Fibroblast of skin of left biceps (primary cell): Measurements from ENCODE around the gene MARCKS.
"Not testable (repeated sequence)": the region's sequence is repeated elsewhere in the genome, so short reads cannot be mapped to it uniquely, and the experiment has no call there.

Experiments used
- DNase-seq, 2 experiments: peaks; one replicate each; pipeline ENCODE4 v3.0.0-alpha.2; 2013; ENCODE audit warnings: low read depth in 2 of 2

MARCKS gene

GRCh38 chr6:113884011-113884410, 26.9 kb downstream of the MARCKS start:
- DNase-seq, result no peak

DNA sequence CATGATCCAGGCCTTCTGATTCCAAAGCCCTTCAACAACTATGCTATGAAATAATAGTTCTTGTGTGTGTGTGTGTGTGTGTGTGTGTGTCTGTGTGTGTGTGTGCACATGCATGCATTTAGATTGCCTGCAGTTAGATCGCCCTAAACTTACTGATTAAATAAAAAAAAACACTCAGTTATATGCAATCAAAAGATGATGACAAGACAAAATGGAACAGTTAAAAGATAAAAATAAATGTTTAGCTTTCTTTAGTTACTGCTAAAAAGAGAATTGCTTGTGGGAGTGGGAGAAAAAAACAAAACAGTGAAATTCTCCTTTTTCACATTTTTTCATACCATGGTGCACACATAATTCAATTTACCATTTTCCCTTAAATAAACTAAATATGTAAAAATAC, 29.4 kb downstream of the MARCKS start:
- DNase-seq, result no peak

DNA sequence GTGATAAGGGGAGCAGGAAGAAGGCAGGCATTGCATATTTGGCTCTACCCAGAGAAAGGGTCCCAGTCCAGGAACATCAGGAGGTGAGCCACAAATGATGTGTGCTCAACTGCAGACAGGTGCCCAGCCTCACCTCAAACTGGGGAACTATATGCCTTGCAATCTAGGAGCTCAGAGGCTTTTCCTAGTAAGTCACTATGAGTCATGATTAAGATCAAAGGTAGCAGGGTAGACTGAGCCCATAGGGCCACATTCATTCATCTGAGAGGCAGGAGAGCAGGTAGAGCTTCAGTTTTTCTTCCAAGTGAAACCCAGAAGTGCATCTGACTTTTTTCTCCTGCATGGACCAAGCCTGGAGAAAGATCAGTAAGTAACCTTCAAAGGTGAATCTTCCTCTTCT, 31.3 kb downstream of the MARCKS start:
- DNase-seq, result no peak

DNA sequence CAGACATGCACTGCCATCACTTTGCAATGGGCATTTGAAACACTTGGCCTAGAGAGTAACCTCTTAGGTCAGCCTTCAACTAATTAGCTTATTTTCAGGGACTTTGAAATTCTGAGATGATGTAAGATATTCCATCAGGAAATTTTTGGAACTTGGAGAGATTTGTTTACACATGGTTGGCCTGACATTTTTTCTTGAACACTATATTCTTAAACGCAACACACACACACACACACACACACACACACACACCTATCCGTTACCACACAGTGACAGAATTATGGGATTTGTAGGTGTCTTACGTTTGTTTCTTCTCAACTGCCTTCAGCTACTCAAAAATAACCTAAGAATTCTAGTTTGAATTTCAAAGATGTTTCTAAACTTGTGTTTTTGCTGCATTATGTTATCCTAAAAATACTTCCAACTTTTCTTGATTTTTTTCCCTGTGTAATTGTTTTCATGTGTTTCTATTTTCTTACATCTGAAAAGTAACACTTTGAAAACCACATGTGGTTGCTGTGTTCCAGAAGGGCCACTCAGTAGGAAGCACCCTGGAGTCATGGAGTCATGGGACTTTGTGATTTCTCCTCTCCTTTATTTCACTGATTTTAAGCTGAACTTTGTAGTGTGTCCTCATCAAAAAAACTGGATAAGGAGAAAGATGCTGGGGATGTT, 31.9 kb downstream of the MARCKS start:
- DNase-seq, result no peak

DNA sequence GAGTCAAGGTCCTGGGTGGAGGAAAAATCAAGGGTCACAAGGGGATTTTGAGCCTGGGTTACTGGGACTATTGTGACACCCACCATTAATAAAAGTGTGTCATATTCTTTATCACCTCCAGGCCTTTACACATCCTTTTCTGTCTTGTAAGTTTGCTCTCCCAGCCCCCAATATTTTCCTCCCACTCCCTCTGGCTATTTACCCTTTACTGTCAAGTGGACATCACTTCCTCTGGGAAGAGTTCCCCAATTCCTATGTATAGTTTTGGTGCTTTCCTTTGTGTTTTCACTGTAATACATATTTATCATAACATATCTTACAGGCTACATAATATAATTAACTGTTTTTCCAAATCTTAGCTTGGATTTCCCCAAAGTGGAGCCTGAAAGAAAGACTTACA, 36.3 kb downstream of the MARCKS start:
- DNase-seq, result no peak

DNA sequence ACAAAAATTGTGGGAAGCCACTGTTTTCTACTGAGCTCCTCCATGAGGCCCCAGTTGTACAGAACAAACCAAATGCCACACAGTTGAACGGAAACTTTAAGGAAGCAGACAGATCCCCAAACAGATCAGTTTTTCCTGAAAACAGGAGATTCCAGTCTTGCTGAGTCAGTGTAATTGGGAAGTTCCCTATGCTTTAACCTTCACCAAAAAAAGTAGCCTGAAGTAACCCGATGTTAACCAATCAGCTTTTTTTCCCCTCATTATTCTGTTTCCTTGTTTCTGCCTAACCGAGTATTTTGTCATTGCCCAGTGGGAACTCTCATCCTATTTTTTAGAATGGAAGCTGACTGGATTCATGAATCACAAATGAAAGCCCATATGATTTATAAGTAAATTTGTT, 36.7 kb downstream of the MARCKS start:
- DNase-seq, result no peak

DNA sequence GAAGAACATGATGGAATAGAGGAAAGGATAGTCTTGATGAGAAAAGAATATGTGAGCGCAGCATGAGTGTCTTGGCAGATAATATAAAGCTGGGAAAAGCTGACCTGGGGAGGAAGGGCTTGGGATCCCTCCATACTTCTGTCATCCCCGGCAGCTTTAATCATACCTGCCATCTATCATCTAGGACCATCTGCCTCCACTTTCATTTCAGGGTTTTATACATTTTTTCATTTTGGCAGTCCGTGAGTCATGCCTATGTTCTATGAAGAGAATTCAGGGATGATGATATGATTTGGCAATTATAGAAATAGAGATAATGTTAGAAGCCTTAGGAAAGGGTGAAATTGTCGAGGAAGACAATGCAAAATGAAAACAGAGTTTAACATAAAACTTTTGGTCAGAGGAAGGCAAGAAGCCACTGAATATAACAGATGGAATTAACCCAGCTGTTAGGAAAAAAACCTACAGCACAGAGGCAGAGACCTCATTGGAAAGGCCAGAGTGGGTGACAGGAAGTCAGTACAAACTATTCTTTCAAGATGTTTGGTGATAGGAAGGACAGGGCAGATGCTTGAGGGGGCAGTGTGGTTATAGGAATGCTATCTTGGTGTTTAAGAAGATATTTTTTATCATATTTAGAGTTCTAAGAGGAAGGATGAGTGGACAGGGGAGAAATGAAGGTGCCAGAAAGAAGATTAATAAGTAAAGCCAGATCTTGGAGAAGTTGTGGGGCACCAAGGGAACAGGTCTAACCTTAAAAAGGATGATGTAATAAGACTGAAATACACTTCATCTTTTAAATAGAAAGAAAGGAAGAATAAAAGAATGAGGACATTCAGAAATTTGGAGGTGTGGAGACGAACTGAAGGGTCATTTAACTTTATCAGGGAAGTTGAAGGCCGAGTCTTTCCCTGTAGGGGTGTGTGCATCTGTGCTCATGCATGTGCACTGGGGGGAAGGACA, 37.8 kb downstream of the MARCKS start:
- peak; percentile 85 to 90 for DNase-seq

GRCh38 chr6:113901482-113901881, 44.3 kb downstream of the MARCKS start:
- DNase-seq, result no peak

GRCh38 chr6:113903666-113904330, 46.7 kb downstream of the MARCKS start:
- DNase-seq, result no peak

- DNase-seq, result no peak
These were observed 50.1 kb downstream of the MARCKS start for GRCh38 chr6:113907102-113907815.

DNA sequence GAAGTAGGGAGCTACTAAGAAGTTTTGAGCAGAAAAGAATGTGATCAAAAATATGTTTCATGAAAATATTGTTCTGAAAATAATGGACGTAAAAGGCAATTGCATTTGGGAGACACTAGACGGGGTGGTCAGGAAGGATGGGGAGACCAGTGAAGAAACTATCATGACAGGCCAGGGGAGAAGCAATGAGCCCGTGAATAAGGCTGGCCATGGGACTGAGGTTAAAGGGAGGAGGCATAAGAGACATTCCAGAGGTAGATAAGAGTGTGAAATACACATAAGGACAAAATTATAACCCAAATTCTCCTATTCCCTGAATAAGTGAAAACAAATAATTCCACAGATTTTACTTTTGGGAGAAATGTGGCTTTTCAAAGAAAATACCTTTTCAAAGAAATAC, 51.7 kb downstream of the MARCKS start:
- DNase-seq, result no peak

- peak; percentile 70 for DNase-seq
These were observed 52.2 kb downstream of the MARCKS start for GRCh38 chr6:113909224-113909856.

DNA sequence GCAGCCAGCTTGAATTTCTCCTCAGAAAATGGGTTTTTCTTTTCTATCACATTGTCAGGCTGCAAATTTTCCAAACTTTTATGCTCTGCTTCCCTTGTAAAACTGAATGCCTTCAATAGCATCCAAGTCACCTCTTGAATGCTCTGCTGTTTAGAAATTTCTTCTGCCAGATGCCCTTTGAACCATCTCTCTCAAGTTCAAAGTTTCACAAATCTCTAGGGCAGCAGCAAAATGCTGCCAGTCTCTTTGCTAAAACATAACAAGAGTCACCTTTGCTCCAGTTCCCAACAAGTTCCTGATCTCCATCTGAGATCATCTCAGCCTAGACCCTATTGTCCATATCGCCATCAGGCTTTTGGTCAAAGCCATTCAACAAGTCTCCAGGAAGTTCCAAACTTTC, 53.1 kb downstream of the MARCKS start:
- DNase-seq, result not testable (repeated sequence)
